ENCODE measurements around the gene ZNF862.

Gene ZNF862

GRCh38 chr7:149790146-149790548, 48.0 kb upstream of the ZNF862 start:
- no peak for TF ChIP-seq SNAI2 (CRISPR knock-in tag; IDR thresholded peaks at IDR 0.05)
- TF ChIP-seq ZNF565 (CRISPR knock-in tag; conservative IDR thresholded peaks at IDR 0.05; ENCODE audit: low read depth) = no peak
- TF ChIP-seq CSRNP3 (CRISPR knock-in tag; IDR thresholded peaks at IDR 0.05) = no peak
- TF ChIP-seq ESRRG (CRISPR knock-in tag; IDR thresholded peaks at IDR 0.05) = no peak
- TF ChIP-seq ZNF70 (CRISPR knock-in tag; IDR thresholded peaks at IDR 0.05) = no peak
- TF ChIP-seq ZFP30 (CRISPR knock-in tag; IDR thresholded peaks at IDR 0.05) = no peak
- TF ChIP-seq POU6F1 (CRISPR knock-in tag; IDR thresholded peaks at IDR 0.05; ENCODE audit: borderline replicate concordance, low read depth) = no peak
- no peak for TF ChIP-seq CREB5 (CRISPR knock-in tag; IDR thresholded peaks at IDR 0.05; ENCODE audit: low read depth)
- ATAC-seq = peak; percentile 65

GRCh38 chr7:149790754-149791360, 47.3 kb upstream of the ZNF862 start:
- ATAC-seq = no peak
- TF ChIP-seq ESRRG (CRISPR knock-in tag; IDR thresholded peaks at IDR 0.05) (no peak), ISL1 (CRISPR knock-in tag; IDR thresholded peaks at IDR 0.05) (no peak), ZNF70 (CRISPR knock-in tag; IDR thresholded peaks at IDR 0.05) (no peak), OSR1 (CRISPR knock-in tag; IDR thresholded peaks at IDR 0.05) (no peak)

GRCh38 chr7:149791411-149792219, 46.6 kb upstream of the ZNF862 start:
- no peak for TF ChIP-seq SNAI2 (CRISPR knock-in tag; IDR thresholded peaks at IDR 0.05)
- no peak for TF ChIP-seq POU6F1 (CRISPR knock-in tag; IDR thresholded peaks at IDR 0.05; ENCODE audit: borderline replicate concordance, low read depth)
- no peak for TF ChIP-seq RARB (CRISPR knock-in tag; IDR thresholded peaks at IDR 0.05)
- TF ChIP-seq ZNF565 (CRISPR knock-in tag; conservative IDR thresholded peaks at IDR 0.05; ENCODE audit: low read depth) = no peak
- no peak for TF ChIP-seq PPARA (CRISPR knock-in tag; IDR thresholded peaks at IDR 0.05; ENCODE audit: borderline replicate concordance)
- TF ChIP-seq ZNF70 (CRISPR knock-in tag; IDR thresholded peaks at IDR 0.05) = no peak
- ATAC-seq = no peak

- TF ChIP-seq ZC3H10 (CRISPR knock-in tag; IDR thresholded peaks at IDR 0.05) = no peak
- TF ChIP-seq ESRRG (CRISPR knock-in tag; IDR thresholded peaks at IDR 0.05) = no peak
- TF ChIP-seq CREB5 (CRISPR knock-in tag; IDR thresholded peaks at IDR 0.05; ENCODE audit: low read depth) = no peak
- no peak for TF ChIP-seq SNAI2 (CRISPR knock-in tag; IDR thresholded peaks at IDR 0.05)
- no peak for TF ChIP-seq ZFP30 (CRISPR knock-in tag; IDR thresholded peaks at IDR 0.05)
- TF ChIP-seq PATZ1 (CRISPR knock-in tag; IDR thresholded peaks at IDR 0.05; ENCODE audit: borderline replicate concordance) = no peak
- TF ChIP-seq BACH2 (CRISPR knock-in tag; IDR thresholded peaks at IDR 0.05; ENCODE audit: borderline replicate concordance) = no peak
- no peak for TF ChIP-seq ZFP3 (CRISPR knock-in tag; IDR thresholded peaks at IDR 0.05)
- TF ChIP-seq RARB (CRISPR knock-in tag; IDR thresholded peaks at IDR 0.05) = no peak
- TF ChIP-seq POU6F1 (CRISPR knock-in tag; IDR thresholded peaks at IDR 0.05; ENCODE audit: borderline replicate concordance, low read depth) = no peak
- no peak for TF ChIP-seq OSR1 (CRISPR knock-in tag; IDR thresholded peaks at IDR 0.05)
- TF ChIP-seq ZNF8 (CRISPR knock-in tag; IDR thresholded peaks at IDR 0.05) = no peak
- no peak for TF ChIP-seq CSDC2 (CRISPR knock-in tag; IDR thresholded peaks at IDR 0.05)
- TF ChIP-seq ISL1 (CRISPR knock-in tag; IDR thresholded peaks at IDR 0.05) = no peak
- TF ChIP-seq ZNF565 (CRISPR knock-in tag; conservative IDR thresholded peaks at IDR 0.05; ENCODE audit: low read depth) = no peak
- no peak for TF ChIP-seq PPARA (CRISPR knock-in tag; IDR thresholded peaks at IDR 0.05; ENCODE audit: borderline replicate concordance)
- no peak for TF ChIP-seq ZNF70 (CRISPR knock-in tag; IDR thresholded peaks at IDR 0.05)
- no peak for TF ChIP-seq TOX (CRISPR knock-in tag; IDR thresholded peaks at IDR 0.05; ENCODE audit: borderline replicate concordance)
- no peak for TF ChIP-seq CSRNP3 (CRISPR knock-in tag; IDR thresholded peaks at IDR 0.05)
- TF ChIP-seq ARNTL (CRISPR knock-in tag; IDR thresholded peaks at IDR 0.05; ENCODE audit: borderline replicate concordance, low read depth) = no peak
These were observed 46.0 kb upstream of the ZNF862 start for GRCh38 chr7:149792220-149792595.

More at GRCh38 chr7:149792220-149792595, 46.0 kb upstream of the ZNF862 start:
- no peak for ATAC-seq

Data from SK-N-SH treated with all-trans-retinoic acid at 6 μM for 48 hours (cell line).